Measurements from ENCODE around the gene ADGRL3.

GRCh38 chr4:61543976-61544375 is 343.9 kb downstream of the ADGRL3 start:
- no peak for TF ChIP-seq CTCF (IDR thresholded peaks at IDR 0.05)
- TF ChIP-seq POLR2A (IDR thresholded peaks at IDR 0.05): no peak
- no peak for TF ChIP-seq EP300 (IDR thresholded peaks at IDR 0.05)
